HG03045 (cell line): ENCODE data around the gene CRMP1.

Experiments
- ATAC-seq: cut with Tn5 transposase; IDR thresholded peaks from one replicate; pipeline ENCODE4 v1.9.1; 2021; ENCODE audit warnings: mild to moderate bottlenecking, moderate library complexity; ENCODE audit not compliant: unreplicated experiment

The CRMP1 gene

GRCh38 chr4:5893004-5893580 lies at the start of gene CRMP1:
Gene CRMP1, minus strand, starts transcription at chr4:5893086. Its CDS starts 117 bp downstream, at chr4:5892969.
- no peak for ATAC-seq

GRCh38 chr4:5941601-5942000 lies 48.7 kb upstream of the CRMP1 start:
- ATAC-seq, result no peak

- ATAC-seq, result no peak
Measured at GRCh38 chr4:5940470-5941203, 47.8 kb upstream of the CRMP1 start.

GRCh38 chr4:5933996-5934831 lies 41.3 kb upstream of the CRMP1 start:
- no peak for ATAC-seq

GRCh38 chr4:5933116-5933515 lies 40.2 kb upstream of the CRMP1 start:
- ATAC-seq, result no peak

GRCh38 chr4:5932035-5932568 lies 39.2 kb upstream of the CRMP1 start:
- no peak for ATAC-seq

- ATAC-seq, result no peak
Measured at GRCh38 chr4:5931526-5931925, 38.6 kb upstream of the CRMP1 start.

GRCh38 chr4:5930876-5931275 lies 38.0 kb upstream of the CRMP1 start:
- ATAC-seq, result no peak

- ATAC-seq, result no peak
Measured at GRCh38 chr4:5930456-5930855, 37.6 kb upstream of the CRMP1 start.

- no peak for ATAC-seq
Measured at GRCh38 chr4:5928844-5929420, 36.0 kb upstream of the CRMP1 start.

- no peak for ATAC-seq
Measured at GRCh38 chr4:5928274-5928673, 35.4 kb upstream of the CRMP1 start.

- ATAC-seq, result no peak
Measured at GRCh38 chr4:5927747-5928146, 34.9 kb upstream of the CRMP1 start.

- no peak for ATAC-seq
Measured at GRCh38 chr4:5927116-5927515, 34.2 kb upstream of the CRMP1 start.

- no peak for ATAC-seq
Measured at GRCh38 chr4:5926598-5926997, 33.7 kb upstream of the CRMP1 start.

GRCh38 chr4:5925419-5926200 lies 32.7 kb upstream of the CRMP1 start:
- ATAC-seq, result no peak

GRCh38 chr4:5924461-5925125 lies 31.7 kb upstream of the CRMP1 start:
- ATAC-seq, result no peak

GRCh38 chr4:5923376-5923775 lies 30.5 kb upstream of the CRMP1 start:
- no peak for ATAC-seq

GRCh38 chr4:5922556-5922955 lies 29.7 kb upstream of the CRMP1 start:
- ATAC-seq, result no peak

- no peak for ATAC-seq
Measured at GRCh38 chr4:5921981-5922380, 29.1 kb upstream of the CRMP1 start.
